Erythroblast (primary cell): ENCODE measurements around the gene ERGIC1.

Experiments used
- GATA1 ChIP-seq: IDR thresholded peaks from 2 replicates; pipeline ENCODE4 v1.6.1; 2011; ENCODE audit warnings: low read depth, mild to moderate bottlenecking, control low read depth, low read length, moderate library complexity
- POLR2A ChIP-seq: IDR thresholded peaks from 2 replicates; pipeline ENCODE4 v1.6.1; 2011; ENCODE audit warnings: mild to moderate bottlenecking, low read length

DNA sequence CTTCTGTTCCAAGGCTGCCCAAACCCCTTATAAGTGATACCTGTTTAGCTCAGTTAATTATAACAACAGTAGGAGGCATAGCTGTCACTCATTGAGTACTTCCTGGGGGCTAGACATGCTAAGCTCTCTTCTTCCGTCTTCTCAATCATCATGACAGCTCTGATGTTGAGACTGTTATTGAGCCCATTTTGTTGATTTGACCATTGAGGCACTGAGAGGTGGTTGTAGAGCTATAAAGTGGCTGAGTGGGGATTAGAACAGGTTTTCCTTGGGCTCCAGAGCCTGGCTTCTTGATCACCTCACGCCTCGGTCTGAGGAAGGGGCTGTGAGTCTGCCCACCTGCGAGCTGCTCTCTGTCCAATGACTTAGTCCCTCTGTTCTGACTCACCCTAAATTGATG lies 99.2 kb downstream of the ERGIC1 start:
- TF ChIP-seq POLR2A (no peak), GATA1 (no peak)
